Mesendoderm (in vitro differentiated cells): ENCODE measurements around the gene GGCT. TPM values are rescaled to one million over a fixed set of nuclear protein-coding genes. Genes with fewer than 3 reads are reported as not detected.

Experiments
- DNase-seq: peaks from one replicate; pipeline ENCODE4 v3.0.0; 2013
- H2AK5ac ChIP-seq: 2 replicates; pipeline ENCODE4 v1.6.1; 2013; ENCODE audit warnings: low read length, inconsistent platforms
- H2BK120ac ChIP-seq: 2 replicates; pipeline ENCODE4 v1.6.1; 2013; ENCODE audit warnings: low read depth, mild to moderate bottlenecking, low read length, moderate library complexity, mixed read lengths
- H2BK15ac ChIP-seq: replicated peaks from 2 replicates; pipeline ENCODE4 v1.6.1; 2013; ENCODE audit warnings: low read depth, mild to moderate bottlenecking, moderate library complexity
- H2BK5ac ChIP-seq: 2 replicates; pipeline ENCODE4 v1.6.1; 2013; ENCODE audit warnings: low read length, inconsistent platforms
- H3K18ac ChIP-seq: 2 replicates; pipeline ENCODE4 v1.6.1; 2013; ENCODE audit warnings: mild to moderate bottlenecking, low read length, mixed read lengths
- H3K23ac ChIP-seq: one replicate; pipeline ENCODE4 v1.6.1; 2013; ENCODE audit warnings: low read length
- H3K27ac ChIP-seq: 2 replicates; pipeline ENCODE4 v1.5.1; 2013; ENCODE audit warnings: low read depth, mild to moderate bottlenecking, inconsistent platforms, low read length, moderate library complexity
- H3K27me3 ChIP-seq: 2 replicates; pipeline ENCODE4 v1.6.1; 2013; ENCODE audit warnings: low read length, control low read depth, mild to moderate bottlenecking, inconsistent platforms; ENCODE audit not compliant: insufficient read depth, poor library complexity
- H3K36me3 ChIP-seq: 2 replicates; pipeline ENCODE4 v1.6.1; 2013; ENCODE audit warnings: low read length, inconsistent platforms; ENCODE audit not compliant: control insufficient read depth, insufficient read depth
- H3K4ac ChIP-seq: one replicate; pipeline ENCODE4 v1.6.1; 2013; ENCODE audit warnings: low read depth, mild to moderate bottlenecking, low read length, moderate library complexity
- H3K4me1 ChIP-seq: 2 replicates; pipeline ENCODE4 v1.6.1; 2013; ENCODE audit warnings: low read depth, low read length, inconsistent platforms; ENCODE audit not compliant: control insufficient read depth
- H3K4me2 ChIP-seq: 2 replicates; pipeline ENCODE4 v1.6.1; 2013; ENCODE audit warnings: low read length
- H3K4me3 ChIP-seq: 2 replicates; pipeline ENCODE4 v1.5.1; 2013; ENCODE audit warnings: mild to moderate bottlenecking, low read length
- H3K56ac ChIP-seq: one replicate; pipeline ENCODE4 v1.6.1; 2013; ENCODE audit warnings: low read length
- H3K79me1 ChIP-seq: 2 replicates; pipeline ENCODE4 v1.6.1; 2013; ENCODE audit warnings: low read length, inconsistent platforms
- H3K79me2 ChIP-seq: 2 replicates; pipeline ENCODE4 v1.6.1; 2013; ENCODE audit warnings: mild to moderate bottlenecking, low read length; ENCODE audit not compliant: control insufficient read depth, insufficient read depth
- H3K9ac ChIP-seq: 2 replicates; pipeline ENCODE4 v1.6.1; 2013; ENCODE audit warnings: low read length, inconsistent platforms
- H4K5ac ChIP-seq: one replicate; pipeline ENCODE4 v1.6.1; 2013; ENCODE audit warnings: low read length
- H4K8ac ChIP-seq: one replicate; pipeline ENCODE4 v1.6.1; 2013; ENCODE audit warnings: low read depth, mild to moderate bottlenecking, control low read depth, low read length, moderate library complexity
- WGBS: extraction: QIAGEN DNeasy Blood & Tissue Kit; methylation state at CpG from one replicate; pipeline ENCODE4 v1.1.7; 2013; ENCODE audit warnings: low lambda C conversion rate, missing lambda C conversion rate; ENCODE audit not compliant: insufficient coverage; ENCODE audit errors: extremely low coverage; 5-methylcytosine and 5-hydroxymethylcytosine counted together
- polyA plus RNA-seq, 2 experiments: library from polyadenylated mRNA; stranded (reverse); fragments of 200-250 nt; gene quantifications; one replicate each; pipeline ENCODE4 v1.2.3, GENCODE V29; 2013

GGCT gene
- 81.7 TPM for polyA plus RNA-seq (2013, experiment 1 of 2)
- 83.4 TPM for polyA plus RNA-seq (2013, experiment 2 of 2)

- Histone ChIP-seq H3K56ac (peak within 1 kb of the TSS; percentile 97), H3K4ac (peak within 1 kb of the TSS; percentile 50), H4K8ac (no peak within 1 kb of the TSS), H2BK5ac (no peak within 1 kb of the TSS), H2BK120ac (no peak within 1 kb of the TSS), H3K79me2 (peaks cover 20% of the 10 kb centered on the region), H3K27ac (no peak within 1 kb of the TSS), H2AK5ac (no peak within 1 kb of the TSS), H4K5ac (no peak within 1 kb of the TSS), H2BK15ac (no peak within 1 kb of the TSS), H3K79me1 (peaks cover 14% of the 10 kb centered on the region), H3K4me1 (peaks cover 7% of the 10 kb centered on the region), H3K4me2 (peak within 1 kb of the TSS; percentile 34), H3K27me3 (no peaks in the 10 kb centered on the region), H3K4me3 (peak within 1 kb of the TSS; percentile 93), H3K23ac (peak within 1 kb of the TSS; percentile 92), H3K9ac (peak within 1 kb of the TSS; percentile 86), H3K18ac (peak within 1 kb of the TSS; percentile 55), H3K36me3 (no peaks in the 10 kb centered on the region)
- no CpG with 5 or more reads among the region's 64 CpGs for WGBS
- peak; percentile 99 for DNase-seq
Measured at GRCh38 chr7:30504301-30505173, at the start of gene GGCT. TSS of gene GGCT (minus strand) at chr7:30504829. CDS start at chr7:30504709, 120 bp downstream.

- Histone ChIP-seq H3K9ac (no peak overlapping the region), H3K79me2 (no peaks in the 10 kb centered on the region), H3K27me3 (no peaks in the 10 kb centered on the region), H3K4me1 (no peaks in the 10 kb centered on the region), H3K36me3 (no peaks in the 10 kb centered on the region), H3K79me1 (no peaks in the 10 kb centered on the region), H3K4me3 (no peak overlapping the region), H4K8ac (no peak overlapping the region), H4K5ac (no peak overlapping the region), H3K4ac (no peak overlapping the region), H2BK5ac (no peak overlapping the region), H3K27ac (no peak overlapping the region), H3K23ac (no peak overlapping the region), H2AK5ac (no peak overlapping the region), H3K56ac (no peak overlapping the region), H2BK15ac (no peak overlapping the region), H2BK120ac (no peak overlapping the region), H3K18ac (no peak overlapping the region), H3K4me2 (no peak overlapping the region)
- no CpG with 5 or more reads among the region's 3 CpGs for WGBS
- DNase-seq = no peak
Measured at GRCh38 chr7:30553546-30553945, 48.9 kb upstream of the GGCT start.

GRCh38 chr7:30553141-30553540 is 48.5 kb upstream of the GGCT start:
- H3K79me2 ChIP-seq = no peaks in the 10 kb centered on the region
- no peak for DNase-seq
- no peak overlapping the region for H2AK5ac ChIP-seq
- no peak overlapping the region for H3K56ac ChIP-seq
- no peak overlapping the region for H2BK15ac ChIP-seq
- no peaks in the 10 kb centered on the region for H3K79me1 ChIP-seq
- H3K4me1 ChIP-seq = no peaks in the 10 kb centered on the region
- no peak overlapping the region for H3K9ac ChIP-seq
- no peak overlapping the region for H3K4me3 ChIP-seq
- no peak overlapping the region for H3K27ac ChIP-seq
- H3K23ac ChIP-seq = no peak overlapping the region
- no peak overlapping the region for H3K18ac ChIP-seq
- no peak overlapping the region for H3K4ac ChIP-seq
- H3K4me2 ChIP-seq = no peak overlapping the region
- H2BK120ac ChIP-seq = no peak overlapping the region
- H3K36me3 ChIP-seq = no peaks in the 10 kb centered on the region
- H4K5ac ChIP-seq = no peak overlapping the region
- H3K27me3 ChIP-seq = no peaks in the 10 kb centered on the region
- H4K8ac ChIP-seq = no peak overlapping the region
- no peak overlapping the region for H2BK5ac ChIP-seq

GRCh38 chr7:30552330-30552729 is 47.7 kb upstream of the GGCT start:
- Histone ChIP-seq H3K79me2 (no peaks in the 10 kb centered on the region), H2BK5ac (no peak overlapping the region), H3K4me2 (no peak overlapping the region), H2AK5ac (no peak overlapping the region), H3K36me3 (no peaks in the 10 kb centered on the region), H3K79me1 (no peaks in the 10 kb centered on the region), H3K23ac (no peak overlapping the region), H3K27me3 (no peaks in the 10 kb centered on the region), H3K9ac (no peak overlapping the region), H4K8ac (no peak overlapping the region), H3K56ac (no peak overlapping the region), H2BK120ac (no peak overlapping the region), H2BK15ac (no peak overlapping the region), H3K18ac (no peak overlapping the region), H3K4me3 (no peak overlapping the region), H3K4ac (no peak overlapping the region), H3K4me1 (no peaks in the 10 kb centered on the region), H3K27ac (no peak overlapping the region), H4K5ac (no peak overlapping the region)
- DNase-seq = no peak
- 100% methylated on average over 1 of the region's 1 CpG for WGBS

GRCh38 chr7:30549931-30550493 is 45.4 kb upstream of the GGCT start:
- no peak overlapping the region for H3K4me3 ChIP-seq
- no peak overlapping the region for H2BK15ac ChIP-seq
- H3K4me2 ChIP-seq = no peak overlapping the region
- H2BK5ac ChIP-seq = no peak overlapping the region
- H3K56ac ChIP-seq = no peak overlapping the region
- no peak overlapping the region for H4K8ac ChIP-seq
- no peak overlapping the region for H2AK5ac ChIP-seq
- H3K23ac ChIP-seq = no peak overlapping the region
- no peaks in the 10 kb centered on the region for H3K27me3 ChIP-seq
- H3K9ac ChIP-seq = no peak overlapping the region
- H3K4me1 ChIP-seq = no peaks in the 10 kb centered on the region
- H3K79me1 ChIP-seq = no peaks in the 10 kb centered on the region
- no peaks in the 10 kb centered on the region for H3K79me2 ChIP-seq
- H3K36me3 ChIP-seq = no peaks in the 10 kb centered on the region
- no peak overlapping the region for H3K4ac ChIP-seq
- no peak overlapping the region for H2BK120ac ChIP-seq
- H4K5ac ChIP-seq = no peak overlapping the region
- peak; percentile 51 for DNase-seq
- no peak overlapping the region for H3K18ac ChIP-seq
- H3K27ac ChIP-seq = no peak overlapping the region
- WGBS = no CpG with 5 or more reads among the region's 7 CpGs
